ENCODE results near the gene NR1H3.

DNA sequence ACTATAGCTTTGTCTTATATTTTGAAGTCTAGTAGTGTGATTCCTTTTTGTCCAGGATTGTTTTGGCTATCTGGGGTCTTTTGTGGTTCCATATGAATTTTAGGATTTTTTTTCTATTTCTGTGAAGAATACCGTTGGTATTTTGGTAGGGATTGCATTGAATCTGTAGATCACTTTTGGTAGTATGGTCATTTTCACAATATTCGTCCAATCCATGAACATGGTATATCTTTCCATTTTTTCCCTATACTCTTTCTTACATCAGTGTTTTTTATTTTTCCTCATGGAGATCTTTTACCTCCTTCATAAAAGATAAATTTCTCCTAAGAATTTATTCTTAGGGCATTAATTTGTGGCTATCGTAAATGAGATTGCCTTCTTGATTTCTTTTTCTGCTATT lies 41.3 kb downstream of the NR1H3 start:
- TF ChIP-seq, protein P1, sequence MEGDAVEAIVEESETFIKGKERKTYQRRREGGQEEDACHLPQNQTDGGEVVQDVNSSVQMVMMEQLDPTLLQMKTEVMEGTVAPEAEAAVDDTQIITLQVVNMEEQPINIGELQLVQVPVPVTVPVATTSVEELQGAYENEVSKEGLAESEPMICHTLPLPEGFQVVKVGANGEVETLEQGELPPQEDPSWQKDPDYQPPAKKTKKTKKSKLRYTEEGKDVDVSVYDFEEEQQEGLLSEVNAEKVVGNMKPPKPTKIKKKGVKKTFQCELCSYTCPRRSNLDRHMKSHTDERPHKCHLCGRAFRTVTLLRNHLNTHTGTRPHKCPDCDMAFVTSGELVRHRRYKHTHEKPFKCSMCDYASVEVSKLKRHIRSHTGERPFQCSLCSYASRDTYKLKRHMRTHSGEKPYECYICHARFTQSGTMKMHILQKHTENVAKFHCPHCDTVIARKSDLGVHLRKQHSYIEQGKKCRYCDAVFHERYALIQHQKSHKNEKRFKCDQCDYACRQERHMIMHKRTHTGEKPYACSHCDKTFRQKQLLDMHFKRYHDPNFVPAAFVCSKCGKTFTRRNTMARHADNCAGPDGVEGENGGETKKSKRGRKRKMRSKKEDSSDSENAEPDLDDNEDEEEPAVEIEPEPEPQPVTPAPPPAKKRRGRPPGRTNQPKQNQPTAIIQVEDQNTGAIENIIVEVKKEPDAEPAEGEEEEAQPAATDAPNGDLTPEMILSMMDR (IDR thresholded peaks at IDR 0.05): no peak
- no peak for TF ChIP-seq POLR2AphosphoS5 (IDR thresholded peaks at IDR 0.05)
